OCI-LY7 (cell line): ENCODE measurements around the gene SLC35E2B. TPM values are rescaled to one million over a fixed set of nuclear protein-coding genes. Genes with fewer than 3 reads are reported as not detected.

Experiments used
- BruUV-seq: library from RNA; stranded (reverse); fragments of 400-500 nt; replicated peaks from 2 replicates; lab custom pipeline; 2021; lab: Mats Ljungman, UMichigan
- CTCF ChIA-PET: fragments of 300-600 bp; sonication (Branson Sonifier 250); formaldehyde crosslinking; loops from one replicate; lab custom pipeline; 2022; ENCODE audit warnings: antibody characterized with exemption; ENCODE audit not compliant: unreplicated experiment; lab: Charles Lee
- POLR2A ChIA-PET: fragments of 300-600 bp; sonication (Branson Sonifier 250); formaldehyde crosslinking; loops from one replicate; lab custom pipeline; 2022; ENCODE audit warnings: antibody characterized with exemption; lab: Charles Lee
- DNase-seq: peaks from one replicate; pipeline ENCODE4 v3.0.0-alpha.2; 2015; ENCODE audit warnings: low spot score
- H2AFZ ChIP-seq: fragments of 200-600 bp; sonication (generic), shearing (Covaris generic); 2 replicates; pipeline ENCODE4 v1.6.1; 2014; ENCODE audit warnings: mild to moderate bottlenecking, antibody characterized with exemption, low read length, moderate library complexity
- H3K27ac ChIP-seq: fragments of 200-600 bp; sonication (generic); 2 replicates; pipeline ENCODE4 v1.5.1; 2014; ENCODE audit warnings: mixed run types, low read depth, mild to moderate bottlenecking, moderate library complexity, low read length, inconsistent platforms; ENCODE audit not compliant: poor library complexity, severe bottlenecking
- H3K36me3 ChIP-seq: fragments of 200-600 bp; sonication (generic); 2 replicates; pipeline ENCODE4 v1.6.1; 2014; ENCODE audit warnings: mild to moderate bottlenecking, antibody characterized with exemption, low read length, moderate library complexity, mixed read lengths; ENCODE audit not compliant: insufficient read depth
- H3K4me1 ChIP-seq: fragments of 200-600 bp; sonication (generic); 2 replicates; pipeline ENCODE4 v1.5.1; 2014; ENCODE audit warnings: mild to moderate bottlenecking, low read length; ENCODE audit not compliant: insufficient read depth, poor library complexity, severe bottlenecking
- H3K4me2 ChIP-seq: fragments of 200-600 bp; sonication (generic); 2 replicates; pipeline ENCODE4 v1.6.1; 2014; ENCODE audit warnings: mild to moderate bottlenecking, low read length
- H3K4me3 ChIP-seq: fragments of 200-600 bp; sonication (generic); 2 replicates; pipeline ENCODE4 v1.5.1; 2014; ENCODE audit warnings: mild to moderate bottlenecking, low read depth, low read length; ENCODE audit not compliant: poor library complexity, severe bottlenecking
- H3K79me2 ChIP-seq: fragments of 200-600 bp; sonication (generic); 2 replicates; pipeline ENCODE4 v1.6.1; 2016; ENCODE audit warnings: low read depth, mild to moderate bottlenecking, low read length, moderate library complexity, mixed read lengths; ENCODE audit not compliant: insufficient read depth
- H3K9me2 ChIP-seq: fragments of 200-600 bp; sonication (generic); 2 replicates; pipeline ENCODE4 v1.6.1; 2016; ENCODE audit warnings: mild to moderate bottlenecking, low read length, mixed read lengths; ENCODE audit not compliant: insufficient read depth
- H3K9me3 ChIP-seq: fragments of 200-600 bp; sonication (generic); 2 replicates; pipeline ENCODE4 v1.6.1; 2014; ENCODE audit warnings: mild to moderate bottlenecking, mixed run types, low read length, mixed read lengths
- H4K20me1 ChIP-seq: fragments of 200-600 bp; sonication (generic); 2 replicates; pipeline ENCODE4 v1.6.1; 2014; ENCODE audit warnings: mild to moderate bottlenecking, antibody characterized with exemption, low read length, moderate library complexity, mixed read lengths; ENCODE audit not compliant: insufficient read depth
- CTCF ChIP-seq: fragments of 200-600 bp; sonication (generic); conservative IDR thresholded peaks from 2 replicates; pipeline ENCODE4 v1.5.1; 2014; ENCODE audit warnings: mild to moderate bottlenecking, antibody characterized with exemption, low read length, moderate library complexity, mixed read lengths
- EZH2phosphoT487 ChIP-seq: fragments of 200-600 bp; sonication (generic); IDR thresholded peaks from 2 replicates; pipeline ENCODE4 v1.6.1; 2018; ENCODE audit warnings: low read depth, borderline replicate concordance, mild to moderate bottlenecking, mixed run types, antibody characterized with exemption, low read length, moderate library complexity, mixed read lengths
- intact Hi-C: fragments of 100-400 bp; cut with micrococcal nuclease; formaldehyde crosslinking; loops from one replicate; pipeline ENCODE4 v1.10.0; 2022; ENCODE audit not compliant: unreplicated experiment
- total RNA-seq, 2 experiments: library from RNA; depleted of rRNA in 1 of 2; stranded (reverse); fragments of >200 nt in 1 of 2; shearing (Covaris generic) in 1 of 2; gene quantifications; 2 replicates each; pipeline ENCODE4 v1.2.3, GENCODE V29; 2014 to 2022

The SLC35E2B gene
- total RNA-seq, 2 experiments from 2014 or later, result 26.6 to 58.9 TPM

- peak; percentile 1 for DNase-seq
- no peaks in the 10 kb centered on the region for H3K9me3 ChIP-seq
- H3K79me2 ChIP-seq, result no peaks in the 10 kb centered on the region
- peak overlapping the region; percentile 66 for H3K4me3 ChIP-seq
- no peaks in the 10 kb centered on the region for H3K36me3 ChIP-seq
- TF ChIP-seq CTCF (0 out of 2 replicates have a peak, but pooled peaks have one; percentile 24), EZH2phosphoT487 (no peak)
- CTCF ChIA-PET, result interaction anchor here (0.8 kb wide), 1 partner anchor 49 kb away, joined by 3 read pairs; no protein-coding TSS in a partner anchor
- H4K20me1 ChIP-seq, result no peaks in the 10 kb centered on the region
- no peak overlapping the region for H2AFZ ChIP-seq
- H3K9me2 ChIP-seq, result no peaks in the 10 kb centered on the region
- POLR2A ChIA-PET, result no interaction called here
- intact Hi-C loops, result no loop called here
- H3K4me2 ChIP-seq, result peak overlapping the region; percentile 62
- H3K4me1 ChIP-seq, result peaks cover 30% of the 10 kb centered on the region
- no TSS peak for BruUV-seq
- H3K27ac ChIP-seq, result no peak overlapping the region
Observed at GRCh38 chr1:1627829-1628753, 64.5 kb downstream of the SLC35E2B start.

GRCh38 chr1:1627261-1627828 is 65.2 kb downstream of the SLC35E2B start:
- BruUV-seq, result no TSS peak

More at GRCh38 chr1:1627261-1627828, 65.2 kb downstream of the SLC35E2B start:
- no peak for TF ChIP-seq CTCF
- no peak for TF ChIP-seq EZH2phosphoT487
- Histone ChIP-seq H3K36me3 (no peaks in the 10 kb centered on the region), H3K4me2 (no peak overlapping the region; the same call in 1 of the 2 replicates), H3K9me2 (no peaks in the 10 kb centered on the region), H3K27ac (no peak overlapping the region), H2AFZ (no peak overlapping the region), H4K20me1 (no peaks in the 10 kb centered on the region), H3K9me3 (no peaks in the 10 kb centered on the region), H3K4me3 (no peak overlapping the region), H3K4me1 (peaks cover 30% of the 10 kb centered on the region), H3K79me2 (no peaks in the 10 kb centered on the region)
- intact Hi-C loops, result no loop called here
- peak; percentile 40 for DNase-seq
- ChIA-PET POLR2A (no interaction called here), CTCF (no interaction called here)
